Retinal pigment epithelial cell (primary cell): ENCODE measurements around the gene HNRNPC.

Source experiments
- DNase-seq: peaks from one replicate; pipeline ENCODE4 v3.0.0-alpha.2; 2010; ENCODE audit warnings: low read depth
- H3K4me3 ChIP-seq: 2 replicates; pipeline ENCODE4 v1.5.1; 2011; ENCODE audit warnings: mild to moderate bottlenecking, low read length, control low read depth, moderate library complexity
- TF ChIP-seq, protein P1 (sequence below): conservative IDR thresholded peaks from 2 replicates; pipeline ENCODE4 v1.5.1; 2011; ENCODE audit warnings: low read depth, low read length, control low read depth, inconsistent platforms

HNRNPC gene

DNA sequence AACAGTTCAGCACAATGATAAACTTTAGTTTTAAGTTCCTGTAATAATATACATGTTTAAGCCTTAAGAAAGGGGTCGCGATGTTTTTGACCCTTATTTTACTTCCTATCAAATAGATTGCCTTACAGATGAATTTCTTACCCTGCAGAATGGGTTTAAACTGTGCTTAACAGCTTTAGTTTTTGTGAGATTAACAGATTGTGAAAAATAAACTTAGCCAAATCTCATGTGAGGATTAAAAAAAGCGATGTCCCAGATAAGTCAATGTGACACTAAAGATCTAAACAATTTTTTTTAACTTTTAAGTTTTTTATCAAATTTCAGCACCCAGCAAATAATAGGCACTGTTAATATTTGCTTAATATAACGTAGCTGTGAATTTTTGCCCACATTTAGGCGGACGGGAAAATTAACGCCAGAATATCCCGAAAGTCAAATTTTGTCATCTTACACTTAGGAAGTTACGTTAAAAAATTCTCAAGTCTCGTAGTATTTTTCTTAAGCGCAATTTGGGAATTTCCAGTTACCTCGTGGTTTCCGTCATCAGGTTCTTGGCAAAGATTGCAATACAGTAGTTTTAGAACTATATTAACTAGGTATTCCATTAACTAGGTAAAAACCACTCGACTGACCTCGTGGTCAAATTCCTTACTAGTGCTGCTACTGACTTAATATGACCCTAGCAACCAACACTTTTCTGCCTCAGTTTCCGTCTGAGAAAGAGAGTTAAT lies 1.2 kb downstream of the HNRNPC start:
- TF ChIP-seq, protein P1, sequence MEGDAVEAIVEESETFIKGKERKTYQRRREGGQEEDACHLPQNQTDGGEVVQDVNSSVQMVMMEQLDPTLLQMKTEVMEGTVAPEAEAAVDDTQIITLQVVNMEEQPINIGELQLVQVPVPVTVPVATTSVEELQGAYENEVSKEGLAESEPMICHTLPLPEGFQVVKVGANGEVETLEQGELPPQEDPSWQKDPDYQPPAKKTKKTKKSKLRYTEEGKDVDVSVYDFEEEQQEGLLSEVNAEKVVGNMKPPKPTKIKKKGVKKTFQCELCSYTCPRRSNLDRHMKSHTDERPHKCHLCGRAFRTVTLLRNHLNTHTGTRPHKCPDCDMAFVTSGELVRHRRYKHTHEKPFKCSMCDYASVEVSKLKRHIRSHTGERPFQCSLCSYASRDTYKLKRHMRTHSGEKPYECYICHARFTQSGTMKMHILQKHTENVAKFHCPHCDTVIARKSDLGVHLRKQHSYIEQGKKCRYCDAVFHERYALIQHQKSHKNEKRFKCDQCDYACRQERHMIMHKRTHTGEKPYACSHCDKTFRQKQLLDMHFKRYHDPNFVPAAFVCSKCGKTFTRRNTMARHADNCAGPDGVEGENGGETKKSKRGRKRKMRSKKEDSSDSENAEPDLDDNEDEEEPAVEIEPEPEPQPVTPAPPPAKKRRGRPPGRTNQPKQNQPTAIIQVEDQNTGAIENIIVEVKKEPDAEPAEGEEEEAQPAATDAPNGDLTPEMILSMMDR: no peak
- H3K4me3 ChIP-seq: peak overlapping the region; percentile 100
- DNase-seq: no peak

DNA sequence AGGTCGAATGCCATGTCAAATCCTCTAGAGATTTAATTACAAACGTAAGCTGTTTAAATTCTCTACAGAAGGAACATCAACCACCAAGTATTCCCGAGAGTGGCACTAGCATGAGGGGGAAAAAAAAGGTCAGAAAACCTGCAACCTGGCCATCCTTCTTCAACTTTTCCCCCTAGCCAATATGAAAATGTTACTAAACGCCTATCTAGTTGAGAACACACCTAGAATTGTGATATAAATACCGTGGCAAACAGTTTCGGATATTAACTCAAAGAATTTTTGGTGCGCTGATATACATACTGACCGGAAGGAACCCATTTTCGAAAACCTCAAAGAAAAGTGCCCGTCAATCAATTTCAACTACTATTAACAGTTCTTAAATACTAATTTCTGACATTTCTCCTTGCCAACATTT lies 1.8 kb downstream of the HNRNPC start:
- peak overlapping the region; percentile 100 for H3K4me3 ChIP-seq
- TF ChIP-seq, protein P1: no peak
- DNase-seq: no peak

DNA sequence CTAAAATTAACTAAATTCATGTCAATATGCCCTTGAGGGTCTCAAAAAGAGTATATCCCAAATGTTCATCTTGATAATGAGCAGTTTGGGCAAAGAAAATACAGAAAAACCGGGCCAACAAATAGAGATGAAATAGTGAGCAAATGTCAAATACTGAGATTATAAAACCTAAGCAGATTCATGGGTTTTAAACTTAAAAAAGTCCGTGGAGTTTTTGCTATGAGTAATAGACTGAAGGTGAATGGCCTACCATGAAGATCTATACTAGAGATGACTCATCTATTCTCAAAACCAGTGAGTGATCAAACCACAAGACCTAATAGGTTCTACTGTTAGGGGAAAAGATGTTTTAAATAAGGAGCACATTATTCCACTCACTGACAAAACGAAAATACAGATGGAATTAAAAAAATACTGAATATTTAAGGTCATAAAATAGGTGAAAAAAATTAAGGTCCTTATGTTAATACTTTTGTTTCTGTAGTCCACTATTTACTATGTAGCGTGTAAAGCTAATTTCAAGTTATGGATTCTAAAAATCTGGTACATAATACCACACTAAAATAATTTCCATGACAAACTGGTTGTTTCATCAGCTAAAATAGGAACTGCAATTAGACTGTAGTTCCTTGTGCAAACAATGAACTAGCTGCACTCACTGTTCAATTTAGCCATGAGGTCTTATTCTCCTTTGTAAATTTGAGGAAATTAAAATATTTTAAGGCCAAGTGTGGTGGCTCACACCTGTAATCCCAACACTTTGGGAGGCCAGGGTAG lies 5.0 kb downstream of the HNRNPC start:
- peak overlapping the region; percentile 25 for H3K4me3 ChIP-seq

DNA sequence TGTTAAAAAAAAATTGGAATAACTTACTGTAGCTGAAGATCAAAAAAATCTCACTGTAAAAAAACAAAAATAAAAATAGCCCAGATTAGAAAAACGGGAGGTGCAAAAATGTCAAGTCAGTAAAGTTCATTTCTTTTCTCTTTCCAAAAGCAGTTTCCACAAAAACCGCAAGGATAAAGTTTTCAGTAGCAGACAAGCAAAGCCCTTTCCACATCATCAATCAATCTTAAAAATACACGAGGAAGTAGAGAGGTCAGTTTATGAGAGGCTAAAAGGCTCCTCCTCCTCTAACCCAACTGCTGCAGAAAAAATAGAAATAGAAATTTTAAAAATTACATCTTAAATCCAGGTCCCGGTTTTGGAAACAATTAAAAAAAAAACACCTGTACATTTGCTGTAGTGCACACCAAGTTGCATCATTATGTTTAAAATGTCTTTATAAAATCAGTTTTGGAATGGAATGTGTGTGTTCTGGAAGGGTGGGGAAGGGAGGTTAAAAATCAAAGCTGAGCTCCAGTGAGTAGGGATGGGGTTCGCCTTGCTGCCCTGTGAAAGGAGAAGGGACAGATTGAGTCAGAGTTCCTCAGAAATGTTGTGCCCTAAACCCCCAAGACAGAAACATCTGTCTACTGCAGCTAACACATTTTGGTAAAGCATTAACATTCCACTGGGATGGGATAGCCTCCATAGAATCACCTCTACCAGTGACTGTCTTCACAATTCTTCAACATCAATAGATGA lies 5.8 kb downstream of the HNRNPC start:
- no peak for DNase-seq
- TF ChIP-seq, protein P1: no peak
- H3K4me3 ChIP-seq: peak overlapping the region; percentile 25

More for the DNA sequence above, 5.0 kb downstream of the HNRNPC start:
- TF ChIP-seq, protein P1: no peak
- peak; percentile 38 for DNase-seq

DNA sequence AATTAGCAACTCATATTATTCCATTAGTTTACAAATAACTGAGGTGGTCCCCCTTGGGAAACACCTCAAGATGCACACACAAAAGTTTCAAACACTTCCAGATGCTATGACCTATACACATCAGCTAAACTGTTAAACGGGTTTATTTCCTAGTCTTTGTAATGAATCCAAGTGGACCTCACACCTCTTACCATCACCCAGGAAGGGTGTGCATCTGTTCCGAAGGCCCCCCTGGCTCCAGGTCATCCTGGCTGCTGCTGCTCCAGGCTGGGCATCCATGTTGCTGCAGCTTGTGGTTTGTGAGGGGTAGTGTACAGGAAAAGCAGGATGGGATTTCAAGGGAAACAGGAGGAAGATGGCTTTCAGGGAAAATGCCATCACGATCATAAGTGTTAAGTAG lies 6.8 kb downstream of the HNRNPC start:
- H3K4me3 ChIP-seq: no peak overlapping the region
- TF ChIP-seq, protein P1: no peak
- no peak for DNase-seq

DNA sequence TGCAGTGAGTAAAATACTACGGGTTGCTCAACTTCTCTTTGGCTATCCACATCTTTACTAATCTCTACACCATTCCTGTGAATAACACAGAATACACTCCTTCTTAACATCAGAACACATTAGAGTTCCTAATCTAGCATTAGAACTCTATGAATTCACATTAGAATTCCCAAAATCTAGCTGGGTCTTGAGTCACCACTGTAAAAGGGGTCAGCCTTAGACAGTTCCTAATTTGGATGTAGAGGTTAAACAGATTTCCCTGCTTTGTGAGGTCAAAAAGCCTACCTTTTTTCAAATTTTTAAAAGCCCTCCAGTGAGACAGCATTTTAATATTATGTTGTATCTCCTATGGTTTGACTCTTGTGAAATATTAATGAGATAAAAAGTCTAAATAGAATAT lies 7.4 kb downstream of the HNRNPC start:
- TF ChIP-seq, protein P1: no peak
- no peak overlapping the region for H3K4me3 ChIP-seq
- no peak for DNase-seq
